ENCODE results near the gene WNK3.

The WNK3 gene

GRCh38 chrX:54291758-54292157 is 66.1 kb downstream of the WNK3 start:
- TF ChIP-seq CTCF (IDR thresholded peaks at IDR 0.05): no peak
- DNase-seq (ENCODE audit: low spot score): no peak
- no peak overlapping the region for H3K27ac ChIP-seq
- no peak overlapping the region for H3K4me3 ChIP-seq

- TF ChIP-seq CTCF (IDR thresholded peaks at IDR 0.05): no peak
- Histone ChIP-seq H3K27ac (no peak overlapping the region), H3K4me3 (no peak overlapping the region)
- no peak for DNase-seq (ENCODE audit: low spot score)
Observed at GRCh38 chrX:54288968-54289367, 68.9 kb downstream of the WNK3 start.

DNA sequence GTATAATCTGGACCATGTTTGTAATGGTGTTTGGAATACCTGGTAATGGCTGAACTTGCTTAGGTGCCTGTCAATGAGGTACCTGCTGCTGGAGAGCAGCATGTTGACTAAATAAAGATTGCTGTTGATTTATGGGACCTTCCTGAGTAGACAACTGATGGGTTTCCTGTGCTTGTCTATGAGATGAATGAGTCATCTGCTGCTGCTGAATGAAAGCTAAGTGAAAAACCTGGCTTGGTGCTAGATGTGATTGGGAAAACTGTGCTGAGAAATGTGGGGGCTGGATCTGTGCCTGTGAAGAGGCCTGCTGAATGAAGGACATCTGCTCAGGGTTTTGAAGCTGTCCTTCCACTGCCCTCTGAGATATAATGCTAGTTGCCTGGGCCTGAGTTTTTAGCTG is 69.6 kb downstream of the WNK3 start:
- DNase-seq (ENCODE audit: low spot score): no peak
- no peak overlapping the region for H3K4me3 ChIP-seq
- no peak for TF ChIP-seq CTCF (IDR thresholded peaks at IDR 0.05)
- H3K27ac ChIP-seq: no peak overlapping the region

GRCh38 chrX:54281676-54282075 is 76.2 kb downstream of the WNK3 start:
- no peak for TF ChIP-seq CTCF (IDR thresholded peaks at IDR 0.05)
- Histone ChIP-seq H3K4me3 (no peak overlapping the region), H3K27ac (no peak overlapping the region)
- no peak for DNase-seq (ENCODE audit: low spot score)

- DNase-seq (ENCODE audit: low spot score): no peak
- Histone ChIP-seq H3K27ac (no peak overlapping the region), H3K4me3 (no peak overlapping the region)
- no peak for TF ChIP-seq CTCF (IDR thresholded peaks at IDR 0.05)
Observed at GRCh38 chrX:54280466-54280865, 77.4 kb downstream of the WNK3 start.

- no peak for TF ChIP-seq CTCF (IDR thresholded peaks at IDR 0.05)
- DNase-seq (ENCODE audit: low spot score): no peak
- Histone ChIP-seq H3K27ac (no peak overlapping the region), H3K4me3 (no peak overlapping the region)
Observed at GRCh38 chrX:54271664-54272063, 86.2 kb downstream of the WNK3 start.

DNA sequence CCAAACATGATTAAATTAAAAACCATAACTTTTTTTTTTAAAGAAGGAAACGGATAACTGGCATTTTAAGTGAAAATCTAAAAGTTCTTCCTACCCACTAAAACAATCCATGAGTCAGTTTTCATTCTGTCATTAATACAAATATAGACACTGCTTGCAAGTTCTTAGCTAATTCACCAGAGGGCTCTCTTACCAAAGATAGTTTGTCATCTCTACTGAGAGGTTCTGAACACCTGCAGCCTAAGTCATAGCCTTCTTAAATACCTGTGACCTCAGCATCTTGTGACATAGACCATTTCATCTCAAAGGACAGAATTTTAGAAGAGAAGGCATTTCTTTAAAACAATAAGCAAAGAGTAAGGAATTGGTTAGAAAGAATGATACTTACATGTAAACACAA is 109.5 kb downstream of the WNK3 start:
- DNase-seq (ENCODE audit: low spot score): no peak
- no peak overlapping the region for H3K27ac ChIP-seq
- no peak overlapping the region for H3K4me3 ChIP-seq
- no peak for TF ChIP-seq CTCF (IDR thresholded peaks at IDR 0.05)

Measured in coronary artery (tissue), 2 donors.